HepG2 (cell line): ENCODE results near the gene SAC3D1. TPM values are rescaled to one million over a fixed set of nuclear protein-coding genes. Genes with fewer than 3 reads are reported as not detected.

Experiments
- CBX2 ChIP-seq, 2 experiments: fragments of 200-600 bp in 1 of 2; sonication (generic); formaldehyde crosslinking in 1 of 2; IDR thresholded peaks; 2 replicates each; pipeline versions ENCODE4 v1.7.0 to v1.8.1; 2018 to 2022; ENCODE audit warnings: low read depth in 2 of 2, low read length in 1 of 2, mild to moderate bottlenecking in 1 of 2, missing genetic modification reagents in 1 of 2
- ISX ChIP-seq: sonication (generic); formaldehyde crosslinking; conservative IDR thresholded peaks from 2 replicates; pipeline ENCODE4 v1.5.0; 2020; ENCODE audit warnings: missing genetic modification reagents
- NFYB ChIP-seq: sonication (generic); formaldehyde crosslinking; IDR thresholded peaks from 2 replicates; pipeline ENCODE4 v1.4.0; 2020; ENCODE audit warnings: missing genetic modification reagents
- NR2F1 ChIP-seq, 2 experiments: fragments of 450-650 bp in 1 of 2; formaldehyde crosslinking in 1 of 2; IDR thresholded peaks; 2 replicates each; pipeline versions ENCODE4 v1.5.0 to v1.6.1; 2016 to 2020; ENCODE audit warnings: mild to moderate bottlenecking in 1 of 2, missing compliant biosample characterization in 1 of 2, missing genetic modification reagents in 1 of 2, moderate library complexity in 1 of 2
- SP140L ChIP-seq: sonication (generic); formaldehyde crosslinking; IDR thresholded peaks from 2 replicates; pipeline ENCODE4 v1.4.0; 2020; ENCODE audit warnings: missing genetic modification reagents, borderline replicate concordance
- TEAD2 ChIP-seq: sonication (generic); formaldehyde crosslinking; IDR thresholded peaks from 2 replicates; pipeline ENCODE4 v1.9.0; 2021; ENCODE audit warnings: missing genetic modification reagents
- ZMAT3 ChIP-seq: sonication (generic); formaldehyde crosslinking; conservative IDR thresholded peaks from 2 replicates; pipeline ENCODE4 v1.7.0; 2021; ENCODE audit warnings: missing genetic modification reagents
- ZNF143 ChIP-seq: sonication (generic); formaldehyde crosslinking; IDR thresholded peaks from 2 replicates; pipeline ENCODE4 v1.4.0; 2020; ENCODE audit warnings: missing genetic modification reagents
- ZNF205 ChIP-seq: IDR thresholded peaks from 2 replicates; pipeline ENCODE4 v1.6.1; 2018; ENCODE audit warnings: missing biosample characterization, missing genetic modification reagents
- ZNF30 ChIP-seq: sonication (generic); formaldehyde crosslinking; IDR thresholded peaks from 2 replicates; pipeline ENCODE4 v1.5.0; 2020; ENCODE audit warnings: mild to moderate bottlenecking, missing genetic modification reagents
- ZNF34 ChIP-seq: sonication (generic); formaldehyde crosslinking; IDR thresholded peaks from 2 replicates; pipeline ENCODE4 v1.4.0; 2020; ENCODE audit warnings: mild to moderate bottlenecking, missing genetic modification reagents, borderline replicate concordance
- ZNF564 ChIP-seq: sonication (generic); formaldehyde crosslinking; IDR thresholded peaks from 2 replicates; pipeline ENCODE4 v1.8.1; 2023; ENCODE audit warnings: mild to moderate bottlenecking, missing genetic modification reagents
- ZNF605 ChIP-seq: sonication (generic); formaldehyde crosslinking; IDR thresholded peaks from 2 replicates; pipeline ENCODE4 v1.8.0; 2022; ENCODE audit warnings: mild to moderate bottlenecking, missing genetic modification reagents
- polyA plus RNA-seq, 8 experiments: library from polyadenylated mRNA; depleted of rRNA in 3 of 8; stranded (reverse) in 7 of 8; unstranded in 1 of 8; fragments of >200 nt; fragmentation: Illumina TruSeq in 4 of 8; extraction: Trizol in 4 of 8; gene quantifications; 2 replicates each; pipeline versions ENCODE4 v1.2.1 to v1.2.3, GENCODE V29; 2011 to 2016; ENCODE audit warnings: low read depth in 4 of 8, missing spikeins in 1 of 8, mixed read lengths in 1 of 8; ENCODE audit not compliant: insufficient read depth in 1 of 8
- total RNA-seq, 5 experiments: library from RNA; depleted of rRNA; stranded (reverse); fragments of >200 nt; fragmentation: Illumina TruSeq; extraction: Trizol; gene quantifications; 2 replicates each; pipeline ENCODE4 v1.2.3, GENCODE V29; 2016; ENCODE audit warnings: low read depth in 1 of 5
- TF ChIP-seq, protein P1 (sequence below): sonication (generic); formaldehyde crosslinking; IDR thresholded peaks from 2 replicates; pipeline ENCODE4 v1.5.1; 2020; ENCODE audit warnings: mild to moderate bottlenecking, missing genetic modification reagents, moderate library complexity
- TF ChIP-seq, protein P2 (sequence below): sonication (generic); formaldehyde crosslinking; IDR thresholded peaks from 2 replicates; pipeline ENCODE4 v1.4.0; 2020; ENCODE audit warnings: mild to moderate bottlenecking, missing genetic modification reagents
- TF ChIP-seq, protein P3 (sequence below), 2 experiments: fragments of 450-650 bp in 1 of 2; sonication (generic) in 1 of 2; formaldehyde crosslinking; IDR thresholded peaks; 2 replicates each; pipeline versions ENCODE4 v1.5.0 to v1.8.0; 2020 to 2022; ENCODE audit warnings: mild to moderate bottlenecking in 1 of 2, missing genetic modification reagents in 1 of 2
- TF ChIP-seq, protein P4 (sequence below): IDR thresholded peaks from 2 replicates; pipeline ENCODE4 v1.6.1; 2016; ENCODE audit warnings: missing compliant biosample characterization, missing genetic modification reagents, borderline replicate concordance

SAC3D1 gene
- total and polyA plus RNA-seq, 2 of the 13 experiments (the other 11 are each of a cell fraction or from before 2014, with no cell fraction given) = 7.4 to 36.3 TPM

DNA sequence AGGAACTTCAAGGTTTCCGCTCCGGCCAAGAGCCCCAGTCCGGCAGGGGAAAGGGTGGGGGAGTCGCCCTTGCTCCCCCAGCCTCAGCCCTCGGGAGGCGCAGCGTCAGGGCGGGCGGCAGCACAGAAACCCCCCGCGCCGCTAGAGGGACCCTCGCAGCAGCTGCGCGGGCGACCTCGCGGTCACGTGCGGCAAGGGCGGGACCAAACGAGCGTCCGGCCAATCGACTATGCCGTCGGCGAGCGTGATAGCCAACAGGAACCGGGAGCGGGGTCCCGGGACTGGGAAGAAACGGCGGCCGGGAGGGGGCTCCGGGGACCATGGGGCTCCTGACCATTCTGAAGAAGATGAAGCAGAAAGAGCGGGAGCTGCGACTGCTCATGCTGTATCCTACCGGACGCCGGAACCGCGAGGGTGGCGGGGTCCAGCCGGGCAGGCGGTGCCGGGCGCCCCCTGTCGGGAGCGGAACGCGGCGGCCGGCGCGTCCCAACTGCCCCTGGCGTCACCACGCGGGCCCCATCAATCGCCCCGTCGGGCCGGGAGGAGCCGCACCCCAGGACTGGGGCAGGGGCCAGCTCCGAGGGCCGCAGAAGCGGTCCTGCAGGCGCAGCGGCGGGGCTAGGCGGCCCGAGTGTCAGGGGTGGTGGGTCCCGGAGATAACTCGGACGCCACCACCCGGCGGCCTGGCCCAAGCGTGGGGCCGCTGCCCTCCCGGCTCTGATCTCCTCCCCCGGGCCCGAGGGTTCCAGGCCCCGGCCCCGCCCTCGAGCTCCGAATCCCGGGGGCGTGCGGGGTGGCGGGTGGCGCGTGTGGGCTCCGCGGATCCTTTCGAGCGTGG lies 26.9 kb upstream of the SAC3D1 start, which contains the start of gene ARL2 (continued):
- TF ChIP-seq, protein P1, sequence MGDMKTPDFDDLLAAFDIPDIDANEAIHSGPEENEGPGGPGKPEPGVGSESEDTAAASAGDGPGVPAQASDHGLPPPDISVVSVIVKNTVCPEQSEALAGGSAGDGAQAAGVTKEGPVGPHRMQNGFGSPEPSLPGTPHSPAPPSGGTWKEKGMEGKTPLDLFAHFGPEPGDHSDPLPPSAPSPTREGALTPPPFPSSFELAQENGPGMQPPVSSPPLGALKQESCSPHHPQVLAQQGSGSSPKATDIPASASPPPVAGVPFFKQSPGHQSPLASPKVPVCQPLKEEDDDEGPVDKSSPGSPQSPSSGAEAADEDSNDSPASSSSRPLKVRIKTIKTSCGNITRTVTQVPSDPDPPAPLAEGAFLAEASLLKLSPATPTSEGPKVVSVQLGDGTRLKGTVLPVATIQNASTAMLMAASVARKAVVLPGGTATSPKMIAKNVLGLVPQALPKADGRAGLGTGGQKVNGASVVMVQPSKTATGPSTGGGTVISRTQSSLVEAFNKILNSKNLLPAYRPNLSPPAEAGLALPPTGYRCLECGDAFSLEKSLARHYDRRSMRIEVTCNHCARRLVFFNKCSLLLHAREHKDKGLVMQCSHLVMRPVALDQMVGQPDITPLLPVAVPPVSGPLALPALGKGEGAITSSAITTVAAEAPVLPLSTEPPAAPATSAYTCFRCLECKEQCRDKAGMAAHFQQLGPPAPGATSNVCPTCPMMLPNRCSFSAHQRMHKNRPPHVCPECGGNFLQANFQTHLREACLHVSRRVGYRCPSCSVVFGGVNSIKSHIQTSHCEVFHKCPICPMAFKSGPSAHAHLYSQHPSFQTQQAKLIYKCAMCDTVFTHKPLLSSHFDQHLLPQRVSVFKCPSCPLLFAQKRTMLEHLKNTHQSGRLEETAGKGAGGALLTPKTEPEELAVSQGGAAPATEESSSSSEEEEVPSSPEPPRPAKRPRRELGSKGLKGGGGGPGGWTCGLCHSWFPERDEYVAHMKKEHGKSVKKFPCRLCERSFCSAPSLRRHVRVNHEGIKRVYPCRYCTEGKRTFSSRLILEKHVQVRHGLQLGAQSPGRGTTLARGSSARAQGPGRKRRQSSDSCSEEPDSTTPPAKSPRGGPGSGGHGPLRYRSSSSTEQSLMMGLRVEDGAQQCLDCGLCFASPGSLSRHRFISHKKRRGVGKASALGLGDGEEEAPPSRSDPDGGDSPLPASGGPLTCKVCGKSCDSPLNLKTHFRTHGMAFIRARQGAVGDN (CRISPR knock-in tag) = peak; percentile 92
- TF ChIP-seq ZNF30 (CRISPR knock-in tag) (no peak), ISX (CRISPR knock-in tag) (0 out of 2 replicates have a peak, but pooled peaks have one; percentile 22), ZNF605 (peak; percentile 52; the same call in 1 of the 2 replicates), NR2F1 (CRISPR knock-in tag; IDR thresholded peaks at IDR 0.05) (0 out of 4 replicates have a peak, but pooled peaks of 1 of the 2 experiments have one; percentile 16), NFYB (peak; percentile 90), ZMAT3 (CRISPR knock-in tag) (peak; percentile 74; the same call in 1 of the 2 replicates), CBX2 (IDR thresholded peaks at IDR 0.05; ENCODE audit: low read depth, low read length) (no peak), CBX2 (CRISPR knock-in tag; IDR thresholded peaks at IDR 0.05; ENCODE audit: low read depth) (no peak), TEAD2 (no peak), ZNF34 (CRISPR knock-in tag) (peak; percentile 94), ZNF564 (CRISPR knock-in tag) (peak; percentile 75; the same call in 1 of the 2 replicates), ZNF205 (CRISPR knock-in tag) (0 out of 2 replicates have a peak, but pooled peaks have one; percentile 6), ZNF143 (peak; percentile 59; the same call in 1 of the 2 replicates), SP140L (CRISPR knock-in tag) (no peak)
- TF ChIP-seq, protein P2, sequence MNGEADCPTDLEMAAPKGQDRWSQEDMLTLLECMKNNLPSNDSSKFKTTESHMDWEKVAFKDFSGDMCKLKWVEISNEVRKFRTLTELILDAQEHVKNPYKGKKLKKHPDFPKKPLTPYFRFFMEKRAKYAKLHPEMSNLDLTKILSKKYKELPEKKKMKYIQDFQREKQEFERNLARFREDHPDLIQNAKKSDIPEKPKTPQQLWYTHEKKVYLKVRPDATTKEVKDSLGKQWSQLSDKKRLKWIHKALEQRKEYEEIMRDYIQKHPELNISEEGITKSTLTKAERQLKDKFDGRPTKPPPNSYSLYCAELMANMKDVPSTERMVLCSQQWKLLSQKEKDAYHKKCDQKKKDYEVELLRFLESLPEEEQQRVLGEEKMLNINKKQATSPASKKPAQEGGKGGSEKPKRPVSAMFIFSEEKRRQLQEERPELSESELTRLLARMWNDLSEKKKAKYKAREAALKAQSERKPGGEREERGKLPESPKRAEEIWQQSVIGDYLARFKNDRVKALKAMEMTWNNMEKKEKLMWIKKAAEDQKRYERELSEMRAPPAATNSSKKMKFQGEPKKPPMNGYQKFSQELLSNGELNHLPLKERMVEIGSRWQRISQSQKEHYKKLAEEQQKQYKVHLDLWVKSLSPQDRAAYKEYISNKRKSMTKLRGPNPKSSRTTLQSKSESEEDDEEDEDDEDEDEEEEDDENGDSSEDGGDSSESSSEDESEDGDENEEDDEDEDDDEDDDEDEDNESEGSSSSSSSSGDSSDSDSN (CRISPR knock-in tag) = peak; percentile 51
- TF ChIP-seq, protein P3, sequence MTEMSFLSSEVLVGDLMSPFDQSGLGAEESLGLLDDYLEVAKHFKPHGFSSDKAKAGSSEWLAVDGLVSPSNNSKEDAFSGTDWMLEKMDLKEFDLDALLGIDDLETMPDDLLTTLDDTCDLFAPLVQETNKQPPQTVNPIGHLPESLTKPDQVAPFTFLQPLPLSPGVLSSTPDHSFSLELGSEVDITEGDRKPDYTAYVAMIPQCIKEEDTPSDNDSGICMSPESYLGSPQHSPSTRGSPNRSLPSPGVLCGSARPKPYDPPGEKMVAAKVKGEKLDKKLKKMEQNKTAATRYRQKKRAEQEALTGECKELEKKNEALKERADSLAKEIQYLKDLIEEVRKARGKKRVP (CRISPR knock-in tag; IDR thresholded peaks at IDR 0.05) = peak in 1 of 2 experiments; percentile 28; a peak in 1 of 4 replicates
- TF ChIP-seq, protein P4, sequence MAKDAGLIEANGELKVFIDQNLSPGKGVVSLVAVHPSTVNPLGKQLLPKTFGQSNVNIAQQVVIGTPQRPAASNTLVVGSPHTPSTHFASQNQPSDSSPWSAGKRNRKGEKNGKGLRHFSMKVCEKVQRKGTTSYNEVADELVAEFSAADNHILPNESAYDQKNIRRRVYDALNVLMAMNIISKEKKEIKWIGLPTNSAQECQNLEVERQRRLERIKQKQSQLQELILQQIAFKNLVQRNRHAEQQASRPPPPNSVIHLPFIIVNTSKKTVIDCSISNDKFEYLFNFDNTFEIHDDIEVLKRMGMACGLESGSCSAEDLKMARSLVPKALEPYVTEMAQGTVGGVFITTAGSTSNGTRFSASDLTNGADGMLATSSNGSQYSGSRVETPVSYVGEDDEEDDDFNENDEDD = peak; percentile 85; the same call in 1 of the 2 replicates
